Neural cell (in vitro differentiated cells): ENCODE measurements around the gene GRB7. TPM values are rescaled to one million over a fixed set of nuclear protein-coding genes. Genes with fewer than 3 reads are reported as not detected.

Experiments
- H2AFZ ChIP-seq: fragments of 200-600, 300-800 bp; sonication (generic), shearing (Covaris generic); 2 replicates; pipeline ENCODE4 v1.6.0; 2014; ENCODE audit warnings: low read depth, mild to moderate bottlenecking, antibody characterized with exemption, low read length, moderate library complexity
- H3F3A ChIP-seq: fragments of 200-600 bp; shearing (Covaris generic); 2 replicates; pipeline ENCODE4 v1.6.1; 2016; ENCODE audit warnings: mild to moderate bottlenecking, moderate library complexity, mixed read lengths, antibody characterized with exemption, low read length; ENCODE audit not compliant: insufficient read depth, poor library complexity, severe bottlenecking
- H3K27ac ChIP-seq: fragments of 200-600, 300-800 bp; sonication (generic), shearing (Covaris generic); 2 replicates; pipeline ENCODE4 v1.5.1; 2014; ENCODE audit warnings: mild to moderate bottlenecking, low read length, moderate library complexity
- H3K27me3 ChIP-seq: fragments of 300-800, 200-600 bp; sonication (generic), shearing (Covaris generic); 2 replicates; pipeline ENCODE4 v1.6.0; 2014; ENCODE audit warnings: mild to moderate bottlenecking, low read depth, low read length, moderate library complexity; ENCODE audit not compliant: insufficient read depth
- H3K36me3 ChIP-seq: fragments of 300-800, 200-600 bp; sonication (generic), shearing (Covaris generic); 2 replicates; pipeline ENCODE4 v1.5.1; 2014; ENCODE audit warnings: mild to moderate bottlenecking, antibody characterized with exemption, low read length, moderate library complexity; ENCODE audit not compliant: insufficient read depth
- H3K4me2 ChIP-seq: fragments of 300-800, 200-600 bp; sonication (generic), shearing (Covaris generic); 2 replicates; pipeline ENCODE4 v1.6.0; 2014; ENCODE audit warnings: mild to moderate bottlenecking, low read length
- H3K4me3 ChIP-seq: fragments of 300-800, 200-600 bp; sonication (generic), shearing (Covaris generic); 2 replicates; pipeline ENCODE4 v1.5.1; 2014; ENCODE audit warnings: mild to moderate bottlenecking, low read length, moderate library complexity
- H3K79me2 ChIP-seq: fragments of 200-600 bp; shearing (Covaris generic); replicated peaks from 2 replicates; pipeline ENCODE4 v1.6.0; 2014; ENCODE audit warnings: mild to moderate bottlenecking, low read length, moderate library complexity; ENCODE audit not compliant: insufficient read depth
- H3K9ac ChIP-seq: fragments of 300-800, 200-600 bp; sonication (generic), shearing (Covaris generic); 2 replicates; pipeline ENCODE4 v1.6.1; 2016; ENCODE audit warnings: mild to moderate bottlenecking, low read length, mixed read lengths
- H3K9me2 ChIP-seq: fragments of 200-600 bp; shearing (Covaris generic); 2 replicates; pipeline ENCODE4 v1.6.1; 2016; ENCODE audit warnings: mild to moderate bottlenecking, low read length, mixed read lengths; ENCODE audit not compliant: insufficient read depth
- H3K9me3 ChIP-seq: fragments of 200-600, 300-800 bp; sonication (generic), shearing (Covaris generic); 2 replicates; pipeline ENCODE4 v1.6.1; 2016; ENCODE audit warnings: mild to moderate bottlenecking, mixed run types, low read length, moderate library complexity, mixed read lengths
- H4K20me1 ChIP-seq: fragments of 200-600 bp; shearing (Covaris generic); 2 replicates; pipeline ENCODE4 v1.6.1; 2016; ENCODE audit warnings: mild to moderate bottlenecking, mixed run types; ENCODE audit not compliant: insufficient read depth
- EP300 ChIP-seq: fragments of 450-650 bp; conservative IDR thresholded peaks from 2 replicates; pipeline ENCODE4 v1.6.1; 2014; ENCODE audit warnings: antibody characterized with exemption, mild to moderate bottlenecking, moderate library complexity; ENCODE audit not compliant: poor library complexity, severe bottlenecking
- EZH2 ChIP-seq: fragments of 200-600, 300-800 bp; shearing (Covaris generic), sonication (generic); IDR thresholded peaks from 2 replicates; pipeline ENCODE4 v1.6.1; 2014; ENCODE audit warnings: antibody characterized with exemption, low read length, borderline replicate concordance, mild to moderate bottlenecking; ENCODE audit not compliant: insufficient read depth, poor library complexity, severe bottlenecking
- MXI1 ChIP-seq: fragments of 450-650 bp; conservative IDR thresholded peaks from 2 replicates; pipeline ENCODE4 v1.6.1; 2014; ENCODE audit warnings: antibody characterized with exemption, mild to moderate bottlenecking; ENCODE audit not compliant: poor library complexity, severe bottlenecking
- POLR2AphosphoS5 ChIP-seq: IDR thresholded peaks from 2 replicates; pipeline ENCODE4 v1.6.1; 2012
- RAD21 ChIP-seq: fragments of 450-650 bp; conservative IDR thresholded peaks from 2 replicates; pipeline ENCODE4 v1.6.1; 2014; ENCODE audit warnings: antibody characterized with exemption, mild to moderate bottlenecking, moderate library complexity
- SMC3 ChIP-seq: fragments of 450-650 bp; conservative IDR thresholded peaks from 2 replicates; pipeline ENCODE4 v1.6.1; 2014; ENCODE audit warnings: antibody characterized with exemption, mild to moderate bottlenecking, moderate library complexity; ENCODE audit not compliant: poor library complexity
- TAF1 ChIP-seq: IDR thresholded peaks from 2 replicates; pipeline ENCODE4 v1.6.1; 2012; ENCODE audit warnings: low read depth
- polyA minus RNA-seq: library from RNA; depleted of rRNA, polyadenylated mRNA; stranded (reverse); fragments of >200 nt; gene quantifications from 2 replicates; pipeline ENCODE4 v1.2.3, GENCODE V29; 2014
- polyA plus RNA-seq: library from polyadenylated mRNA; depleted of rRNA; stranded (reverse); fragments of >200 nt; gene quantifications from 2 replicates; pipeline ENCODE4 v1.2.3, GENCODE V29; 2014
- TF ChIP-seq, protein P1 (sequence below): fragments of 450-650 bp; IDR thresholded peaks from 2 replicates; pipeline ENCODE4 v1.5.1; 2014; ENCODE audit warnings: antibody characterized with exemption, mild to moderate bottlenecking, moderate library complexity; ENCODE audit not compliant: poor library complexity, severe bottlenecking
- TF ChIP-seq, protein P2 (sequence below): IDR thresholded peaks from 2 replicates; pipeline ENCODE4 v1.6.1; 2012; ENCODE audit warnings: borderline replicate concordance

The GRB7 gene
- polyA plus RNA-seq (not detected in 2 replicates), polyA minus RNA-seq (not detected in 2 replicates)

DNA sequence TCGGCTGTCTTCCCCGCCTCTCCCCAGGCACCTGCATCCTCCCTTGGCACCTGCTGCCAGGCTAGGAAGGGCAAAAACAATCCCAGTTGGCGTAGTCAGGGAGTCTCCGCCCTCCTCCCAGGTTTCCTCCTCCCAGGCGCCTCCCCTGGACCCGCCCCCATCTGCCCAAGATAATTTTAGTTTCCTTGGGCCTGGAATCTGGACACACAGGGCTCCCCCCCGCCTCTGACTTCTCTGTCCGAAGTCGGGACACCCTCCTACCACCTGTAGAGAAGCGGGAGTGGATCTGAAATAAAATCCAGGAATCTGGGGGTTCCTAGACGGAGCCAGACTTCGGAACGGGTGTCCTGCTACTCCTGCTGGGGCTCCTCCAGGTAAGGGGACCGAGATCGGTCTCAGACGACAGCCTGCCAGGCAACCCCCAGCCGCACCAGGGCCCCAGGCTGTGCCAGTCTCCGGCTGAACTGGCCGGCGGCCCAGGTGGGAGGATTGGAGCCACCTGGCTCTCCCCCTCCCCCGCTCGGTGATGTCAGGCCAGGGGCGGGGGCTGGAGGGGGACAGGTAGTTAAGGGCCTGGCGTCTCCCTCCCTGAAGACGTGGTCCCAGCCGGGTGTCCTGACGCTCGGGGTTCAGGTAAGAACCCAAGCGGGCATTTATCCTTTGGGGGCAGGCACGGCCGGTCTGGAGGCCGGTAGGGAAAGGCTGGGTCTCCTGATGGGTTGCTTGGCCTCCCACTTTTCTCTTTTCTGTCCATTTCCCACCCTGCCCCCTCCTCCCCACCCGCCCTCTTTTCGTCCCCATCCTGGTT is at the start of gene GRB7:
TSS of gene GRB7 (plus strand) at position 179 of the 808 bp plus-strand sequence. CDS start 4,364 bp downstream, outside the sequence.
- H3K9ac ChIP-seq, result no peak within 1 kb of the TSS
- no peak within 1 kb of the TSS for H3K27ac ChIP-seq
- TF ChIP-seq EP300 (no peak), TAF1 (no peak), POLR2AphosphoS5 (no peak)
- no peaks in the 10 kb centered on the region for H3K9me2 ChIP-seq
- H3K27me3 ChIP-seq, result peaks cover 55% of the 10 kb centered on the region
- H3K4me3 ChIP-seq, result no peak within 1 kb of the TSS
- no peak within 1 kb of the TSS for H3K4me2 ChIP-seq
- H4K20me1 ChIP-seq, result no peaks in the 10 kb centered on the region
- no peaks in the 10 kb centered on the region for H3K9me3 ChIP-seq
- no peaks in the 10 kb centered on the region for H3K79me2 ChIP-seq
- H3F3A ChIP-seq, result no peaks in the 10 kb centered on the region
- no peaks in the 10 kb centered on the region for H3K36me3 ChIP-seq
- no peak within 1 kb of the TSS for H2AFZ ChIP-seq

DNA sequence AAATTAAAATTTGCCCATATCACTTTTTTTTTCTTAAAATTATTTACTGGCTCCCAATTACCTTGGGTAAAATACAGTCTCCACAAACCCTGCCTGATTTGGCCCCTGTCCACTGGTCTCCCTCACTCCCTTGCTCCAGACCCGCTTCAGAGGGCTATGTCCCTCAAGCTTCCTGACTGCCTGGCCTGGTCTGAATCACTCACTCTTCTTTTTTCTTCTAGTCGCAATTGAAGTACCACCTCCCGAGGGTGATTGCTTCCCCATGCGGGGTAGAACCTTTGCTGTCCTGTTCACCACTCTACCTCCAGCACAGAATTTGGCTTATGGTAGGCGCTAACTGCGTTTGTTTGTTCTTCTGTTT is 49.3 kb upstream of the GRB7 start:
- H3K9ac ChIP-seq, result peak overlapping the region; percentile 87
- no peaks in the 10 kb centered on the region for H3K9me2 ChIP-seq
- peak overlapping the region; percentile 99 for H2AFZ ChIP-seq
- H4K20me1 ChIP-seq, result no peaks in the 10 kb centered on the region
- H3K27me3 ChIP-seq, result no peaks in the 10 kb centered on the region
- peak overlapping the region; percentile 80 for H3K4me3 ChIP-seq
- H3K27ac ChIP-seq, result peak overlapping the region; percentile 96
- TF ChIP-seq RAD21 (no peak), TAF1 (no peak), EP300 (no peak)
- H3F3A ChIP-seq, result no peaks in the 10 kb centered on the region
- peak overlapping the region; percentile 90 for H3K4me2 ChIP-seq
- no peaks in the 10 kb centered on the region for H3K79me2 ChIP-seq
- no peaks in the 10 kb centered on the region for H3K36me3 ChIP-seq
- H3K9me3 ChIP-seq, result no peaks in the 10 kb centered on the region

DNA sequence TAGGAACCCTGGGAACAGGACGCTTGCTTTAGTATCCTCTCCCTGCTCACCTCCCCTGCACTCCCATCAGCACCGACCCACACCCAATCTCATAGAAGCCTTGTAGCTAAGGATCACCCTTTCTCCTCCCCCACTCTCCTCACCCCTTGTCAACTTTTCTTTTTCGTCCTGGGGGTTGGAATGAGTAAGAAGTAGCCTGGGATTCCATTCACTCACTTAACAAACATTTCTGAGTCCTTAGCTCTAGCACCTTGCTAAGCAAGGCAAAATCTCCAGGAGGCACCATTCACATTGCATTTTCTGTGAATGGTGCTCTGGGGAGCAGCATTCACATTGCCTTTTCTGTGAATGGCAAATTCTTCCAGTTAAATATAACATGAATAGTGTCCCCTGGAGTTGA is 48.8 kb upstream of the GRB7 start:
- H3K36me3 ChIP-seq, result no peaks in the 10 kb centered on the region
- H3K9me2 ChIP-seq, result no peaks in the 10 kb centered on the region
- peak overlapping the region; percentile 96 for H3K27ac ChIP-seq
- H3K9ac ChIP-seq, result peak overlapping the region; percentile 87
- peak overlapping the region; percentile 80 for H3K4me3 ChIP-seq
- no peaks in the 10 kb centered on the region for H4K20me1 ChIP-seq
- TF ChIP-seq, protein P1, sequence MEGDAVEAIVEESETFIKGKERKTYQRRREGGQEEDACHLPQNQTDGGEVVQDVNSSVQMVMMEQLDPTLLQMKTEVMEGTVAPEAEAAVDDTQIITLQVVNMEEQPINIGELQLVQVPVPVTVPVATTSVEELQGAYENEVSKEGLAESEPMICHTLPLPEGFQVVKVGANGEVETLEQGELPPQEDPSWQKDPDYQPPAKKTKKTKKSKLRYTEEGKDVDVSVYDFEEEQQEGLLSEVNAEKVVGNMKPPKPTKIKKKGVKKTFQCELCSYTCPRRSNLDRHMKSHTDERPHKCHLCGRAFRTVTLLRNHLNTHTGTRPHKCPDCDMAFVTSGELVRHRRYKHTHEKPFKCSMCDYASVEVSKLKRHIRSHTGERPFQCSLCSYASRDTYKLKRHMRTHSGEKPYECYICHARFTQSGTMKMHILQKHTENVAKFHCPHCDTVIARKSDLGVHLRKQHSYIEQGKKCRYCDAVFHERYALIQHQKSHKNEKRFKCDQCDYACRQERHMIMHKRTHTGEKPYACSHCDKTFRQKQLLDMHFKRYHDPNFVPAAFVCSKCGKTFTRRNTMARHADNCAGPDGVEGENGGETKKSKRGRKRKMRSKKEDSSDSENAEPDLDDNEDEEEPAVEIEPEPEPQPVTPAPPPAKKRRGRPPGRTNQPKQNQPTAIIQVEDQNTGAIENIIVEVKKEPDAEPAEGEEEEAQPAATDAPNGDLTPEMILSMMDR, result no peak
- TF ChIP-seq RAD21 (no peak), SMC3 (no peak), TAF1 (no peak), MXI1 (no peak), EP300 (no peak), EZH2 (no peak), POLR2AphosphoS5 (no peak)
- TF ChIP-seq, protein P2, sequence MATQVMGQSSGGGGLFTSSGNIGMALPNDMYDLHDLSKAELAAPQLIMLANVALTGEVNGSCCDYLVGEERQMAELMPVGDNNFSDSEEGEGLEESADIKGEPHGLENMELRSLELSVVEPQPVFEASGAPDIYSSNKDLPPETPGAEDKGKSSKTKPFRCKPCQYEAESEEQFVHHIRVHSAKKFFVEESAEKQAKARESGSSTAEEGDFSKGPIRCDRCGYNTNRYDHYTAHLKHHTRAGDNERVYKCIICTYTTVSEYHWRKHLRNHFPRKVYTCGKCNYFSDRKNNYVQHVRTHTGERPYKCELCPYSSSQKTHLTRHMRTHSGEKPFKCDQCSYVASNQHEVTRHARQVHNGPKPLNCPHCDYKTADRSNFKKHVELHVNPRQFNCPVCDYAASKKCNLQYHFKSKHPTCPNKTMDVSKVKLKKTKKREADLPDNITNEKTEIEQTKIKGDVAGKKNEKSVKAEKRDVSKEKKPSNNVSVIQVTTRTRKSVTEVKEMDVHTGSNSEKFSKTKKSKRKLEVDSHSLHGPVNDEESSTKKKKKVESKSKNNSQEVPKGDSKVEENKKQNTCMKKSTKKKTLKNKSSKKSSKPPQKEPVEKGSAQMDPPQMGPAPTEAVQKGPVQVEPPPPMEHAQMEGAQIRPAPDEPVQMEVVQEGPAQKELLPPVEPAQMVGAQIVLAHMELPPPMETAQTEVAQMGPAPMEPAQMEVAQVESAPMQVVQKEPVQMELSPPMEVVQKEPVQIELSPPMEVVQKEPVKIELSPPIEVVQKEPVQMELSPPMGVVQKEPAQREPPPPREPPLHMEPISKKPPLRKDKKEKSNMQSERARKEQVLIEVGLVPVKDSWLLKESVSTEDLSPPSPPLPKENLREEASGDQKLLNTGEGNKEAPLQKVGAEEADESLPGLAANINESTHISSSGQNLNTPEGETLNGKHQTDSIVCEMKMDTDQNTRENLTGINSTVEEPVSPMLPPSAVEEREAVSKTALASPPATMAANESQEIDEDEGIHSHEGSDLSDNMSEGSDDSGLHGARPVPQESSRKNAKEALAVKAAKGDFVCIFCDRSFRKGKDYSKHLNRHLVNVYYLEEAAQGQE, result no peak
- peak overlapping the region; percentile 99 for H2AFZ ChIP-seq
- peak overlapping the region; percentile 90 for H3K4me2 ChIP-seq
- no peaks in the 10 kb centered on the region for H3F3A ChIP-seq
- no peaks in the 10 kb centered on the region for H3K9me3 ChIP-seq
- H3K27me3 ChIP-seq, result no peaks in the 10 kb centered on the region
- no peaks in the 10 kb centered on the region for H3K79me2 ChIP-seq
